Endometrial microvascular endothelial cells (primary cell): Measurements from ENCODE around the gene TEX52. TPM values are rescaled to one million over a fixed set of nuclear protein-coding genes. Genes with fewer than 3 reads are reported as not detected.

Experiments
- in situ Hi-C: cut with HindIII; loops from 2 replicates; pipeline ENCODE4 v1.10.0; 2017; ENCODE audit warnings: low sequenced_read_pairs, low pct_unique_long_range_greater_than_20kb; ENCODE audit errors: inconsistent ontology term
- total RNA-seq: library from RNA; depleted of rRNA; stranded (reverse); fragments of >200 nt; gene quantifications from one replicate; pipeline ENCODE4 v1.2.3, GENCODE V29; 2015; ENCODE audit errors: inconsistent ontology term

TEX52 gene
- total RNA-seq, 1 donor from 2014 or later, result not detected

DNA sequence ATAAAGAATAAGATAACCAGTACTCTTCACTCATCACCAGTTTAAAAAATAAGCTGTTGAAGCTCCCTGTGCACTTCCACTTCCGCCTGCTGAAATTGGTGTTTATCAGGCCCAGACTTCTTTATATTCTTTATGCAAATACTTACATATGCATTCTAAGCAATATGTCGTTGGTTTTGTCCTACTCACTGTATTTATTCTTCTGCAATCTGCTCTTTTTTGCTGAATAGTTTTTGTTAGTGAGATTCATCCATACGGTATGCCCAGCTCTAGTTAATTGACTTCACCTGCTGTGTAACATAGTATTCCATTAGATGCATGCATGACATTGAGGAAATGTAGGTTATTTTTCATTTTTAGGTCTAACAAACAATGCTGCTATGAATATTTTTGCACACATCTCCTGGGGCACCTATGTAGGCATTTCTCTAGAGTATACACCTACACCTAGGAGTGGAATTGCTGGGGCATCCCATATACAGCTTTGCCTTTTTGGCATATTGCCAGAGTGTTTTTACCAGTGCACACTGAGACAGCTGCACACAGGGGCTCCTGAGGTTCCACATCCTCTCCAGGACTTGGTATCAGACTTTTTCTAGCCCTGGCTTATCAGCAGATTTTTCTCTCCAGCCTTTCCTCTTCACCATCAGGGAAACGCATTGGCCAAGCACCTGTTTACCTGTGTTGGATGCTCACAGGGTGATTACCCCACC is 21.0 kb downstream of the TEX52 start:
- in situ Hi-C loops, result no loop called here

DNA sequence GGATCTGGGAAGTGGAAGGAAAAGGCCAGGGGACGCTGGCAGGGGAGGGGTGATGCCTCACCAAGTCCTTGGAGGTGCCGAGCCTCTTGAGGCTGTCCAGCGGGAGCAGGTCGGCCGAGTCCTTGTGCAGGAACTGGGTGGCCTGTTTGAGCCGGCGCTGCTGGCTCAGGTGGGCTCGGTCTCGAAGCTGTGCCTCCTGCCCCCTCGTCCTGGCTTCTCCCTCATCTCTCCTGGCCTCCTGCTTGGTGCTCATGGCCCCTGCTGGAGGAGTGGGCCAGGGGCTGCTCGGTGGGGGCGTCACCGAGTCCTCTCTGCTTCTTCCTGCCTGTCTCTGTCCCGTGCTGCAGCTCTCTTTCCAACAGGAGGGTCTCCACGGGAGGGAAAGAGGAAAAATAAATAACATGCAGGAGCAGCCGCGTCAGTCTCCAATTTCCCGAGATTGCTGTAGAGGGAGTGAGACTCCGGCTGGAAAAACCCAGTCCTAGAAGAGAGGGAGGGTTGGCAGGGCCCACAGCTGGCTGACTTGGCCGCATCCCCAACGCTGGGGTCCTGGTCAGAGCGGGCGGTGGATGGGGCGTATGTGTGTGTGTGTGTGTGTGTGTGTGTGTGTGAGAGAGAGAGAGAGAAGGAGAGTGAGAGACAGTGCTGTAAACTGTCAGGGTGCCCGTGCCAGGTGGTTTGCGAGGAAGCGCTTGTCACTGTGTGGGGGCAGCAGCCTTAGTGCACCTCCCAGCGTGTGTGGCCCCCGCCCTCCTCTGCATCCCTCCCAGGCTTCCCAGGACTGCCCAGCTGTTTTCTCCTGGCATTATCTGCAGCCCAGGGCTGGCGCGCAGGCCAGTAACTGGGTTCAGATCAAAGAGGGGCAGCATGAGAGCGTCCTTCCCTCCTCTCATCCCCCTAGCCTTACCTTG is 22.0 kb downstream of the TEX52 start, which contains the start of gene NRIP2:
Gene NRIP2, minus strand, starts transcription at position 455 of the 911 bp plus-strand sequence. Its CDS starts 52 bp downstream, at position 403.
- in situ Hi-C loops, result no loop called here

DNA sequence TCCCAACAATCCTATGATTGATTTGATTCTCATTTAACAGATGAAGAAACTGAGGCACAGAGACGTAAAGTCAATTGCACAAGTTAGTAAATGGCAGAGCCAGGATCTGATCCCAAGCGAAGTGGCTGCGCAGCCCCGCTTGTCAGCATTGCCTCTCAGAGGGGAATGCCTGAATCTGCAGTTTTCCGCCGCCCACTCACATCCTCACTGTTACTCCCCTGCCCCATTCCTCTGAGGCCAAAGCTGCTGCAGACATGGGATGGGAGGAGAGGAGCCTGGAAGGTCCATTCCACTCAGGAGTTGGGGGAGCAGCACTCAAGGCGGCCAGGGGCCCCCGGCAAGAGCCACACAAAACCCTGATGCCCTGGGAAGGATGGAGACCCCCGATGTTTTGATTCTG is 23.0 kb downstream of the TEX52 start:
- in situ Hi-C loops, result no loop called here

DNA sequence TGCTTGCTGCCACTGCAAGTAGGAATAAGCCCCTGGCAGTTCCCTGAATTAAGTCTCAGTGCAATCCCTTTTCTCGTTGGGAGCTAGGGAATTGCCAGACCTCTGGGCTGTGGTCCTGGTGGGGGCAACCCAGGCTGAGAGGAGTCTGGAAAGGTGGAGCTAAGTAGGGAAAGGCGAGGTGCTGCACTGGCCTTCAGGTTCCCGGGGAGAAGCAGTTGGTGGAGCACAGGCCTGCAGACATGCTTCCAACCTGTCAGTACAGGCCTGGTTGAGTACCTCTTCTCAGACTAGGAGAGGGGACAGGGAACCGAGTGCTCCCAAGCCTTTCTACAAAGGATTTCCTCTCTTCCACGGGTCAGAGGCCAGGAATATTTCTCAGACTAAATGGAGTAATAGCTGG is 23.5 kb downstream of the TEX52 start:
- in situ Hi-C loops, result no loop called here

DNA sequence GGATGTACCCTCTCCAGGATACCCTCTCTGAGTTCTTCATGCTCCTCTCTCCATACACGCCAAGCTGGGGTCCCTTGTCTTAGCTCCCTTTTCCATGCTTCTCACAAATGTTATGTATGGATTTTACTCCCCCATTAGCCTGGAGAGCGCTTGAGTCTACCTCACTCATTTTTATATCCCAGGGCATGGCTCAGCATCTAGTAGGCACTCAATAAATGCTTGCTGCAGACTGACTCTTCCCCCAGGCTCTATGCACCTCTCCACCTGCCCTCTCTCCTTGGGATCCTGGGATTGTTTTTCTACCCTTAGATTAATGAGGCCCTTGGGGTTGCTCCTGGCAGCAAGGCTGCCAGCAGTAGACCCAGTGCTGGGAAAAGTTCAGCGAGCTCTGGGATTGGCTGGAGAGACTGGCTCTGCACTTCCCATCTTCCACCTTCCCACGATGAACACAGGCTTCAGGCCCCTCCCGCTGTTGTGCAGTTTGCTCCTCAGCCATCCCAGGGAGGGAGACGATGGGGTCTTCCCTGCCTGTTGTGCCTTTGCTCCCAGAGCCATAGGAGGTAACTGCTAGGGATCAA is 24.2 kb downstream of the TEX52 start:
- in situ Hi-C loops, result no loop called here

DNA sequence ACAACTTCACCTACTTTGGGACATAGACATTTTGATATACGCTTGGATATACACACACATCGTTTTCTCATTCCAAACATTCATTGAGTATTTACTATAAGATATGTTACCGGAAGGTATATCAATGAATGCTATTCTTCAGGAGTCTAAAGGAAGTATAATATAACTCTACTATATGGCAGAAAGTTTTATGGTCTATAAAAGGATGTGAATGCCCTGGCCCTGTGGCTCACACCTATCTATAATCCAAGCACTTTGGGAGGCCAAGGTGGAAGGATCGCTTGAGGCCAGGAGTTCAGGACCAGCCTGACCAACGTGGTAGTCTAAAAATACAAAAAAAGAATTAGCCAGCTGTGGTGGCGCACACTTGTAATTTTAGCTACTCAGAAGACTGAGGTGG is 27.6 kb downstream of the TEX52 start:
- in situ Hi-C loops, result no loop called here

DNA sequence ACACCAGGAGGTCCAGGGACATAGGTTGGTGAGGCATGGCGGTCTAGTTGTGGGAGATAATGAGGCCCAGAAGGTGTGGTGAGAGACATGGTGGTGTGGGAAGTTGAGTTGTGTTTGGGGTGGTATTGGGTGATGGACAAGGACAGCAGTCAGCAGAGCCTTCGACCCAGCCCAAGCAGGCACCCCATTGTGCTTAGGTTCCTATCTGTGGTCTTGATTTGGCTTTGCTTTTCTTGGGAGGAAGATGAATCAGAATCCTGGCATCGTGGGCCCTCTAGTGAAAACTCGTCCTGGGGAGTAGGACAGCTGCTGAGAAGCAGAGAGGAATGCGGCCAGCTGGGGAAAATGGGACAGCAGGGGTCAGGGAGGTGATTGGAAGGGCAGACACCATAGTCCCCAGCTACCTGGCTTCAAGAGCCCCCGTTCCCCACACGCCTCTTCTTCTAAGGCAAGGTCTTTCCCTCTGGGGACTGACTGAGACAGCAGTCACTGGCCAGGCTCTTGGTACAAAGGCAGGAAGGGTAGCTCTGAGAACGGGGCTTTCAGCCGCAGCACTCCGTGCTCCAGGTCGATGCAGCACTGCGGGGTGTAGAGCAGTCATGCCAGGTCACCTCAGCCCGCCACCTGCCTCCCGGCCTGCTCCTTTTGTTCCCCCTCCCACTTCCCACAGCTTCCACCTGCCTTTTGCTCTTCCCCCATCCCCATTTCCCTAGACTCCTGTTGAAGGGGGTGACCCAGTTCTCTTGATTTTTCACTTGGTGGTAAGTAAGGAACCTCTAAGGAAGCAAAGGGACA is 29.9 kb downstream of the TEX52 start:
- in situ Hi-C loops, result no loop called here

DNA sequence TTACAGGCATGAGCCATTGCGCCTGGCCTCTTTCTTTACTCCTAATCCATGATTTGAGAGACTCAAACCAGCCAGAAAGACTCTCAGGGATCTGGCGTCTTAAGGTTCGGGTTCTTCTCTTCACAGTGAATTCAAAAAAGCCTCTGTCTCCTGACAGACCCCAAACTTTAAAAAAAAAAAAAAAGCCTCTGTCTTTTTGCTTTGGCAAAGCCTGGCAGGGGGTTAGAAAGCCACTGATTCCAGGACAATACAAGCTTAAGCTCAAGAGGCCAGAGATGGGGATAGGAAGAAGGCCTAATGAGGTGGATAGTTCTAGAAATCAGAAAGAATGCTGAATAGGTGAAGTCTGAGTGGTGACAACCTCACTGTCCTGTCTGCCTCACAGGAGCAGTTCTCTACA is 30.8 kb downstream of the TEX52 start:
- in situ Hi-C loops, result no loop called here

DNA sequence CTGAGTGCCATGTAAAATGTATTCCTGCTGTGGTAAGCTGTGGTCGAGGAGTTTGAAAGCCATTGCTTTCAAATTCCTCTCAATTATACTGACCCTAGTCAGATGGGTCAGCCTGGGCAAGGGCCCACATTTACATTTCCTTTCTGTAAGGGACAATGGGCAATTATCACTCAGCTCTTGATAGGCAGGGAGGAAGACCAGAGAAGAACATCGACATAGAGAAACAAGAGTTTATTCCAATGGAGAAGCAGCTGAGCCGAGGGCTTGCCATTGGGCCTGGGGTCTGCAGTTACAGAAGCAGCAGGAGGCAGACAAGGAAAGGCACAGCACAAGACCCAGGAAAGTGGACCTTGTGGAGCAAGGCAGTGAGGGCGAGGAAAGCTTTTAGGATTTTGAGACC is 31.7 kb downstream of the TEX52 start:
- in situ Hi-C loops, result no loop called here

DNA sequence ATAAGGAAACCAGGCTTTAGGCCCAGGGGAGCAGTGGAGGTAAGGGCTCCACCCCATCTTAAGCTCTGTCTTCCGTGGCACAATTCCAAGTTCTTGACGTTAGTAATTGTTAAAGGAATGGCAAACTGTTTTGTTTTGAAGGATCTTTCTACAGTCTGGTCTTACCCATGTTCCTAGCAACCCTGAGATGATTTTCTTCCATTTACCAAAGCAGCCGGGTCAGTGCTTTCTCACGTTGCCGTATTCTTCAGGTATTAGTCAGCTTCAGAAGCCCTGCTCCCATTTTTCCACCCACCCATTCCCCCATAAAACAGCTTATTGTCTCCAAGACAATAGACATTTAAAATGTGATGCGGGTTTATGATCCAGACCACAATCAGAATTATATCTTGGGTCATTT is 32.3 kb downstream of the TEX52 start:
- in situ Hi-C loops, result no loop called here

DNA sequence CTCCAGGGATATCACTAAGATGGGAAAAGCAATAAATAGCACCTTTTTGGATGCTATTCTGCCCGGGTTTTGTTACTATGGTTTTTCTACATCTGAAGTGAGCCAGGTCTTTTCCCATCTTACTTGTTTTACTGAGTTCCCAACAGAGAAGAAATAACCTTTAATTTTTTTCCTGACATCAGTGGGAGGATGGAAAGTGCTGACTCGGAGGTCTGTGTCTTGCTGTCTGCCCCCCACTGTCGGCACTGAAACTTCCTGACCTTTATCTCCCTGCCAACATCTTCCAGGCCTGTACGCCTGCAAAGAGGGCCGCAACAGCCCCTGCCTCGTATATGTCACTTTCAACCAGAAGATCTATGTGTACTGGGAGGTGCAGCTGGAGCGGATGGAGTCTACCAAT is 33.4 kb downstream of the TEX52 start:
- in situ Hi-C loops, result no loop called here

DNA sequence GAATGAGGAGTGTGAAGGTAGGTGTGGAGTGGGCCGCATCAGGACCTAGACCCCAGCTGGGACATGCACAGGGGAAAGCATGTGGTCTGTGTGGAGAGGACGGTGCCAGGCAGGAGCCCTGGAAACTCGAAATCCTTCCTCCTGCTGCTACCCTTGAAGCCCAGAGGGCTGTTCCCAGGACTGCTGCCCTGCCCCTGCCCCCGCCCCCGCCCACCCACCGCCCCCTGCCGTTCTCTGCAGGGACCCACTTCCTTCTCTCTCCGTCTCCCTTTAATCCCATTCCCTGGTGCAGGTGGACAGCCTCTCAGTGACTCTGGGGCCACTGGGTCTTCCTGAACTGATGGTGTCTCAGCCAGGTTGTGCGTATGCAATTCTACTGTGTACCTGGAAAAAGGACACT is 36.4 kb downstream of the TEX52 start:
- in situ Hi-C loops, result no loop called here

DNA sequence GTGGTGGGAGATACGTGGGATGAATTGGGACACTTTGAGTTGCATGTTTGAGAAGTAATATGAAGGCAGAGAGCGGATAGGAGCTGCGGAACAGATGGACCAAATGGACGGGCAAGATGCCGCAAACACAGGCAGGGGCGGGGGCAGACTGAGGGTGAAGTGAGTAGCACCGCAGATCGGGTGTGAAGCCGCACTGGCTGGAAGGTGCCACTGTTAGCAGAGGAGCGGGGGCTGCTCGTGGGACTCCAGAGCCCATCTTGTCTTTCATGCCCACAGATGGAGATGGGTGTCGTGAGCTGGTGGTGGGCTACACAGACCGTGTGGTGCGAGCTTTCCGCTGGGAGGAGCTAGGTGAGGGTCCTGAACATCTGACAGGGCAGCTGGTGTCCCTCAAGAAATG is 37.0 kb downstream of the TEX52 start:
- in situ Hi-C loops, result no loop called here

DNA sequence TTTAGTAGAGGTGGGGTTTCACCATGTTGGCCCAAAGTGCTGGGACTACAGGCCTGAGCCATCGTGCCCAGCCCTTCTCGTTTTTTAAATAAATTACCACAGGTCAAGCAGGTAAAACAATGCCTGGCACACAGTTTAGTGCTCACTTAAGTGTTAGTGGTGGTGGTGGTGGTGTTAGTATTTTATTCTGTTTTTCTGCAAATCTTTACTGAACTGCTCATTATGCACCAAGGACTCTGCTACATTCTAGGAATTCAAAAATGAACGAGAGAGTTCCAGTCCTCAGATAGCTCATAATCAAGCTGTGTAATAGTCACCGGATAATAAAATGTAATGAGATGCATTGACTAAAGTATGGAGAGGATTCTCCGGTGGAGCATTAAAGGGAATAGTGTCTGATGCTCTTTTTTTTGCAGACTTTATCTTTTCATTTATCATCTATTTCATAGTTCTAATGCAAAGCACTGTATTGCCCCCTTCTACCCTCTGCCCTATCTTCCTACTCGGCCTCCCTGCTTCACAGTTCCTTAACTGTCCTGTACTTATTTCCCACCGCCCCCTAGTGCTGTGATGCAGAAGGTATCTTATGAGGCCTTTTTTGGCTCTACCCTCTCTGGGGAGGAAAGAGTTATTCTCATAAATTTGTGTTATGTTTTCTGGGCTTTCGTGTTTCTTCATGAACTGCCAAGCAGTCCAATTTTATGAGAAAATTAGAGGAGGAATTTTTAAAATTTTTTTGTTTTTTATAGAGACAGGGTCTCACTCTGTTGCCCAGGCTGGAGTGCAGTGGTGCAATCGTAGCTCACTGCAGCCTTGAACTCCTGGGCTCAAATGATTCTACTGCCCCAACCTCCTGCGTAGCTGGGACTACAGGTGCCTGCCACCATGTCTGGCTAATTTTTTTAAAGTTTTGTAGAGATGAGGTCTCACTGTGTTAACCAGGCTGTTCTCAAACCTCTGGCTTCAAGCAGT is 43.3 kb downstream of the TEX52 start:
- in situ Hi-C loops, result no loop called here

DNA sequence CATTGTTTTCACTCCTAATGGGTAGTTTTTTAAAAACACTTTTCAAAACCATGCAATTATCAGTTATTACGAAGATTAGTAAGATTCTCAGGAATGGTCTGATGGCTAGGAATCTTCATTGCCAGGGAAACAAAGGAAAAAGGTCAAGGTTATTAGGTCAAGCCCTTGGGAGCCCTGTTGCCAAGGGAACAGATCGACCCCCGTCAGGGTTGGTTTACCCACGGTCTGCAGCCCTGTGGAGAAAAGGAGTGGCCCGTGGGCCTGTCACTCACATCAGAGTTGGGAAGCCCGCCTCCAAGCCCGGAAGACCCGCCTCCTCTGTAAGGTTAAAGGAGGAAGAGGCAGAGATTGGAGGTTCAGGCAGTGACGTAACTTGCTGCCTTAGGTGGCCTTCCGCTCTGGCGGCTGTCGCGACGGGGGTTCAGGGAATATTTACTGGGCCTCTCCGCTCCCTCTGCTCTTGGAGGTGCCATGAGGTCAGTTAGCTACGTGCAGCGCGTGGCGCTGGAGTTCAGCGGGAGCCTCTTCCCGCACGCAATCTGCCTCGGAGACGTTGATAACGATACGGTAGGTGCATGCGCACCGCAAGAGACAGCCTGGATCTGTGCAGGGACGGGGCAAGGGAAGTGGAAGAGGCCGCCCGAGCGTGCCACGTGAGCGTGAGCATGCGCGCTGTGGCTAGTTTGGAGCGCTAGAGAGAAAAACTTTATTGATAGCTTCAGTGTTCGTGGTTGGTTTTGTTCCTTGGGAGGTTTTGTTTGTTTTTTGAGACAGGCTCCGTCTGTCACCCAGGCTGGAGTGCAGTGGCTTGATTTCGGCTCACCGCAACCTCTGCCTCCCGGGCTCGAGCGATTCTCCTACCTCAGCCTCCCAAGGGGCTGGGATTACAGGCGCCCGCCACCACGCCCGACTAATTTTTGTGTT is 44.3 kb downstream of the TEX52 start, which contains the start of gene ITFG2:
Gene ITFG2, plus strand, starts transcription at position 379 of the 924 bp plus-strand sequence. Its CDS starts 93 bp downstream, at position 472.
- in situ Hi-C loops, result no loop called here

DNA sequence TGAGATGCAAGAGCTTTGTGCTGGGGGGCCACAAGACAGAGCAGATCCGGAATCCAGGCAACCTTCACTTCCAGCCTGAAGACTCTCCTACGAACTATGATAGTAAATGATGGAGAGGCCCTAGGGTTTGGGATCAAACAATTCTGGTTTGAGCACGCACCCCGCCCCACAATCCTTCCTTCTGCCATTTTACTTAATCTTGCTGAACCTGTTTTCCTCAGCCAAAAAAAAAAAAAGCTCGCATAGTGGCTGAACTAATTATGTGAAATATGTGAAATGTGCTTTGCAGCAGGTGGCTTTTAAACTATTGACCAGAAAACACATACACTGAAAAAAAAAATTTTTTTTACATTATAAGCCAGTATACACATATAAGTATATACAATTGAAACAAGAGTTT is 45.0 kb downstream of the TEX52 start:
- in situ Hi-C loops, result no loop called here

DNA sequence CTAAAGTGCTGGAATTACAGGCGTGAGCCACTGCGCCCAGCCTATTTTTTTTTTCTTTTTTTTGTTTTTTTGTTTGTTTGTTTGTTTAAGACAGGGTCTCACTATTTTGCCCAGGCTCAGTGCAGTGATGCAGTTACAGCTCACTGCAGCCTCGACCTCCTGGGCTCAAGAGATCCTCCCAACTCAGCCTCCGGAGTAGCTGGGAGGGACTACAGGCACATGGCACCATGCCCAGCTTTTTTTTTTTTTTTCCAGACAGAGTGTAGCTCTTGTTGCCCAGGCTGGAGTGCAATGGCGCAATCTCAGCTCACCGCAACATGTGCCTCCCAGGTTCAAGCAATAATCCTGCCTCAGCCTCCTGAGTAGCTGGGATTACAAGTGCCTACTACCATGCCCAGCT is 50.1 kb downstream of the TEX52 start:
- in situ Hi-C loops, result no loop called here
